Measurements from ENCODE around the gene MASP1. TPM values are rescaled to one million over a fixed set of nuclear protein-coding genes. Genes with fewer than 3 reads are reported as not detected.

The MASP1 gene
- total RNA-seq, 2 experiments from 2014 or later: not detected

DNA sequence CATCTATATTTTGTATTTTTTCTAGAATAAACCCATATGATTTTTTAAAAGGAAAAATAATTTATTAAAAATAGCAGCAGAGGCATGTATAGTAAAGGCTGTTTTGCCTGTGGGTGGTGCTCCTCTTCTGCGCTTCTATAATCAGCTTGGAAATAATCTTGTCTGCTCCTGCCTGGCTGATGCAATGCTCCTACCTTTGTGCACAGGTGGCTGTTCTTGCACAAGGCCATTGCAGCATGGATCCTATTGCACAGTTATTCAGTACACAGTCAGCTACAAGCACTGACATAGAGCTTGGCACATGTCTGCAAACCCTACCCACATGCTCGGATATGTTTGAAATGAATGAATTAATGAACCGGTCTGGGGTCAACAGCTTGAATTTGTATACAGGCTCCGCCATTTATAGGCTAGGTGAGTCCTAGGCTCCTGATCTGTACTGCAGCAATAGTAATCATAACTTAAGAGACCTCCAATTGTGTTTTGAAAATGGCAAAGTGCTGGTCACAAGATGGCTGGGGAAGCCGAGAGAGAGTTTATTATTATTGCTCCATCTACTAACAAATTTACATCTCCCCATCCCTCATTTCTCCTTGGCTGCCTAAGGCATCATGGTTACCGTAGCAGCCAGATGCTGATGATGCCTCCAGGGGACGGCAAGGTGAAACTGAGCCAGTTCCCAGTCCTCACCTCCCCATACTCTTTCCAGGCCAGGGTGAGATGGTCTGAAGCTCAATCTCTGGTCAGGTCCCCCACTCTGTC is 94.8 kb downstream of the MASP1 start:
- no peak for ATAC-seq
- Mint-ChIP-seq H3K9me3 (no peaks in the 10 kb centered on the region), H3K4me1 (ENCODE audit: low read depth) (no peaks in the 10 kb centered on the region), H3K27me3 (peaks cover 15% of the 10 kb centered on the region), H3K27ac (no peak overlapping the region), H3K4me3 (no peak overlapping the region), H3K36me3 (ENCODE audit: low read depth) (no peaks in the 10 kb centered on the region)
- ChIA-PET CTCF (no interaction called here), POLR2A (no interaction called here)
- DNase-seq: no peak
- TF ChIP-seq, protein P1, sequence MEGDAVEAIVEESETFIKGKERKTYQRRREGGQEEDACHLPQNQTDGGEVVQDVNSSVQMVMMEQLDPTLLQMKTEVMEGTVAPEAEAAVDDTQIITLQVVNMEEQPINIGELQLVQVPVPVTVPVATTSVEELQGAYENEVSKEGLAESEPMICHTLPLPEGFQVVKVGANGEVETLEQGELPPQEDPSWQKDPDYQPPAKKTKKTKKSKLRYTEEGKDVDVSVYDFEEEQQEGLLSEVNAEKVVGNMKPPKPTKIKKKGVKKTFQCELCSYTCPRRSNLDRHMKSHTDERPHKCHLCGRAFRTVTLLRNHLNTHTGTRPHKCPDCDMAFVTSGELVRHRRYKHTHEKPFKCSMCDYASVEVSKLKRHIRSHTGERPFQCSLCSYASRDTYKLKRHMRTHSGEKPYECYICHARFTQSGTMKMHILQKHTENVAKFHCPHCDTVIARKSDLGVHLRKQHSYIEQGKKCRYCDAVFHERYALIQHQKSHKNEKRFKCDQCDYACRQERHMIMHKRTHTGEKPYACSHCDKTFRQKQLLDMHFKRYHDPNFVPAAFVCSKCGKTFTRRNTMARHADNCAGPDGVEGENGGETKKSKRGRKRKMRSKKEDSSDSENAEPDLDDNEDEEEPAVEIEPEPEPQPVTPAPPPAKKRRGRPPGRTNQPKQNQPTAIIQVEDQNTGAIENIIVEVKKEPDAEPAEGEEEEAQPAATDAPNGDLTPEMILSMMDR (IDR thresholded peaks at IDR 0.05): no peak
- intact Hi-C loops (cut with micrococcal nuclease): no loop called here

DNA sequence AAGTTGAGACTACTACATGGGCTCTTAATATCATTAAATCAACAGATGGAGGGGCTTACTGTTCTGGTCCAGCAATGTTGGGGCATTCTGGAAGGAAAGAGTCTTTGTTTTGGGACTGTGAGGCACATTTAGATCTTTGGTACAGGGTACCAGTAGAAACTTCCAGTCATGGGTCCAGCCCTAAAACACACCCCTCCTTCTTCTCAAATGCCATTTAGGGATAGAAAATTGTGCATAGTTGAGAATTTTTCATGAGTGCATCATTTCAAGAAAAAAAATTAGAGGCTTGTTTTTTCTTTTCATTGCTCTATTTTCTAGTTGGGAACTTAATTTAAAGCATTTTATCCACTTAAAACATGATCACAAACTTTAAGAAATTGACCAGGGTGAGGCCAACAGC is 98.4 kb downstream of the MASP1 start:
- Mint-ChIP-seq H3K27ac (no peak overlapping the region), H3K27me3 (peaks cover 32% of the 10 kb centered on the region), H3K4me1 (ENCODE audit: low read depth) (no peaks in the 10 kb centered on the region), H3K9me3 (no peaks in the 10 kb centered on the region), H3K4me3 (no peak overlapping the region), H3K36me3 (ENCODE audit: low read depth) (no peaks in the 10 kb centered on the region)
- ChIA-PET CTCF (no interaction called here), POLR2A (no interaction called here)
- ATAC-seq: no peak
- no peak for DNase-seq
- TF ChIP-seq, protein P1 (IDR thresholded peaks at IDR 0.05): no peak
- intact Hi-C loops (cut with micrococcal nuclease): no loop called here

DNA sequence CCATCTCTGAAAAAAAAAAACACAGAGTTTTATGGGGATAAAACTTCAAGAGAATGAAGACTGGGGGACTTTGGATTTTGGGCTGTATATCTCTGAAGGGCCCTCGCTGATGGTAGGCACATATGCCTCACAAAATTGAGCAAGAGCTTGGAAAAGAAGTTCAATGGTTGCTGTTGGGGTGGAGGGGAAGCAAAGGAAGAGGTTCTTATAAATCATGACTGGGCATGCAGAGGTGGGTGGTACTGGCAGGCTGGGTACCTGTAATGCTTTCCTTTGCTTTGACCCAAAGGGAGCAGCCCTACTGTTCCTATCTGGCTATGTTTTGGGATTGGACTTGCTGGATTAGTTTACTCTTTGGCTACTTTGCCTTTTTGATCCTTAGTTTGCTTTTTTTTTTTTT is 100.3 kb downstream of the MASP1 start:
- ChIA-PET POLR2A (no interaction called here), CTCF (no interaction called here)
- H3K4me3 Mint-ChIP-seq: no peak overlapping the region
- peaks cover 33% of the 10 kb centered on the region for H3K27me3 Mint-ChIP-seq
- no peaks in the 10 kb centered on the region for H3K9me3 Mint-ChIP-seq
- ATAC-seq: no peak
- H3K4me1 Mint-ChIP-seq (ENCODE audit: low read depth): no peaks in the 10 kb centered on the region
- H3K36me3 Mint-ChIP-seq (ENCODE audit: low read depth): no peaks in the 10 kb centered on the region
- intact Hi-C loops (cut with micrococcal nuclease): no loop called here
- TF ChIP-seq, protein P1 (IDR thresholded peaks at IDR 0.05): no peak
- no peak overlapping the region for H3K27ac Mint-ChIP-seq
- DNase-seq: no peak

DNA sequence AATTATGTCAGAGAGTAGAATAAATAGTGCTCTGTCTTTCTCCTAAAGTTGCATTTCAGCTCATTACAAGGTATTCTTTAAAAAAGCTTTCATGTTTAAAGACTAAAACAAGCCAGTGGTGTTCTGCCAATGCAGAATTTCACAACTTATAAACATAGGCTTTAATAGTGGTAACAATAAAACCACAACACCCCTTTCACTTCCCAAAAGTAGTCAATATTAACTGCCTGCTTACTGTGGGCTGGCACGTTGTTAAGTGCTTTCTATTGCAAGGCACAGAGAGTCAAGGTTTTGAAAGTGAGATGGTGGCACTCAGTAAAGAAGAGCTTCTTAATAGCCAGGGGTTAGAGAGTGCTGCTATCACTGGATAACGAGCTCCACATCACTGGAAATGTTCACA is 102.6 kb downstream of the MASP1 start:
- H3K27ac Mint-ChIP-seq: no peak overlapping the region
- H3K4me1 Mint-ChIP-seq (ENCODE audit: low read depth): no peaks in the 10 kb centered on the region
- intact Hi-C loops (cut with micrococcal nuclease): no loop called here
- H3K36me3 Mint-ChIP-seq (ENCODE audit: low read depth): no peaks in the 10 kb centered on the region
- CTCF ChIA-PET: interaction anchor here (1.3 to 1.9 kb wide), 2 partner anchors 24 to 76 kb away, joined by 4 to 6 read pairs; no protein-coding TSS in a partner anchor
- no peak overlapping the region for H3K4me3 Mint-ChIP-seq
- no peaks in the 10 kb centered on the region for H3K9me3 Mint-ChIP-seq
- POLR2A ChIA-PET: interaction anchor here (0.8 kb wide), 1 partner anchor 50 kb away, joined by 3 read pairs; the partner anchor contains the start of gene RPL39L
- peaks cover 24% of the 10 kb centered on the region for H3K27me3 Mint-ChIP-seq
- no peak for ATAC-seq
- TF ChIP-seq, protein P1 (IDR thresholded peaks at IDR 0.05): no peak
- no peak for DNase-seq

DNA sequence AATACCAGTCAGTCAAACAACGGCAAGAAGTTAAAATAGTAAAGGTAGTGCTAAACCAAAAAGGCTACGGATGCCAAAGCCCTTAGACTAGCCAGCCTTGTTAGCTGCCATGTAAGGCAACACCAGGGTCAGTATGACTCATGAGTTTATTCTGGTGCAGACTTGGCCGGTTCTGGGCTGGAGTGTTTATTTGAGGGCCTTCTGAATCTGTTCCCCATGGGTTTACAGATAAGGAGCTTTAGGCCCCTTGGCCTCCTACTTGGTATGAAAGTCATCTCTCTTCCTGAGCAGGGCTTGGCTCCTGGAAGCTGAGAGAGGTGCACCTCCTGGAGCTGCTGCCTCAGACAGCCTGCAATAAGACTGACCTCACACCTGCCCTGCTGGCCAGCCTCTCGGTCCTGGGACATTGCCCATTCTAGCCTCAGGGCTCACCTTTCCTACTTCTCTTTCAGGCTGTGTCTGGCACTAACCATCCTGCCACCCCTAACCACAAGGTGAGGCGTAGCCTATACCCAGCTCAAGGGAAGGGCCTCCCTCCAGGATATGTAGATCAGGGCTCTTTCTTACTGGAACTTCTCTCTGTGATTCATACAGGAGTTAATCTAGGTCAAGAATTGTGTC is 104.6 kb downstream of the MASP1 start:
- no peaks in the 10 kb centered on the region for H3K36me3 Mint-ChIP-seq (ENCODE audit: low read depth)
- DNase-seq (no peak), ATAC-seq (no peak)
- H3K4me1 Mint-ChIP-seq (ENCODE audit: low read depth): no peaks in the 10 kb centered on the region
- H3K4me3 Mint-ChIP-seq: no peak overlapping the region
- no peak overlapping the region for H3K27ac Mint-ChIP-seq
- no peaks in the 10 kb centered on the region for H3K9me3 Mint-ChIP-seq
- intact Hi-C loops (cut with micrococcal nuclease): no loop called here
- TF ChIP-seq, protein P1 (IDR thresholded peaks at IDR 0.05): no peak
- ChIA-PET POLR2A (no interaction called here), CTCF (no interaction called here)
- H3K27me3 Mint-ChIP-seq: peaks cover 23% of the 10 kb centered on the region

Data from activated CD8-positive, alpha-beta T cell treated with anti-CD3 and anti-CD28 coated beads for 36 hours (primary cell).